ENCODE data around the gene MRGPRD.

MRGPRD gene

DNA sequence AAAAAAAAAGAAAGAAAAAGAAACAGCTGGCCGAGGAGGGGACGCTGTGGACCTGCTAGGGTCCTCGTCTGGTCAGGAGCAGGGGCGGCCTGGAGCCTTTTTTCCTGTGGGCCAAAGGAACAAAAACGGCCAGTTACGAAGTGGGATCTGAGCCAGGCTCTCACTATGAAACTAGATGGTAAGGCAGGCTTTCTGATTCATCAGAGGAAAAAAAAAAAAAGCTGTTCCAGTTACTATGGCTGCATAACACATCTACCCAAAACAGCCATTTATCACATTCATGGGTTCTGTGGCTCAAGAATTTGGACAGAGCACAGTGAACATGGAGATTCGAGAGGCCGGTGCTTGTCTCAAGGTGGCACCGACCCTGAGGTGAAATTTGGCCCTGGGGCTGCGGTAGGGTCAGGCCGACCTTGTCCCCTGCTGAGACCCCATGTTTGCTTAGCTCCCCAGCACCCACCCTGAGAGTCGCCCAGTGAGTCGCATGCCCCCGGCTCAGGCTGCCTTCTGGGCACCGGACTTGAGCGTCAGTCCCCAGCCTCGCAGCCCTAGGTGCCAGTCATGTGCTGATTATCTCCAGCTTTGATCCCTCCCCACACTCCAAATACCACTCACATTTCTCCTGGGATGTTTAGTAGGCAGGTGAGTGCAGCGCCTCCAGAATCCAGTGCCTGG lies 34.2 kb downstream of the MRGPRD start:
- DNase-seq: no peak

DNA sequence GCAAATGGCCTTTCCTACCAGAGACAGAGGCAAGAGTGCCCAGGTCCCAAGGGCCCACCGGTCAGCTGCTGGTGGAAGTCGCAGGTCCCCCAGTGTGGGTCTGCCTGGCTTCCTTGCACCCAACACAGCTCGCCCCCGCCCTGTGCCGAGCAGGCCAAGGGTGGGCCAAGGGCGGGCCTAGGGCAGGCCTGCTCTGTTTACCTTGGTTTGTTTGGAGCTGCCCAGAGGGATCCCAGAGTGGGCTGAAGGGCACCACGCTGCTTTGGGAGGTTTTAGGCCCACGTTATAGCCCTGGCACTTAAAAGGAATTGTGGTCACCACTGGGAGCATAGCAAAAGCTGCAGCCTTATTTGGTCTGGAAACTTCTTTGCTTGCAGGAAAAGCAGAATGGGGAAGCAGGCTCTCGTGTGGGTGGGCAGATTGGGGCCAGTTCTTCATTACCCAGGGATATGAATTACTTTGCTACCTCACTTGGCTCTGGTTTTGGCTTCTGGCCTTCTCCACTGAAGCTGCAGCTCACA lies 38.0 kb downstream of the MRGPRD start:
- no peak for DNase-seq

- no peak for DNase-seq
These were observed 38.6 kb downstream of the MRGPRD start for GRCh38 chr11:68942095-68942620.

DNA sequence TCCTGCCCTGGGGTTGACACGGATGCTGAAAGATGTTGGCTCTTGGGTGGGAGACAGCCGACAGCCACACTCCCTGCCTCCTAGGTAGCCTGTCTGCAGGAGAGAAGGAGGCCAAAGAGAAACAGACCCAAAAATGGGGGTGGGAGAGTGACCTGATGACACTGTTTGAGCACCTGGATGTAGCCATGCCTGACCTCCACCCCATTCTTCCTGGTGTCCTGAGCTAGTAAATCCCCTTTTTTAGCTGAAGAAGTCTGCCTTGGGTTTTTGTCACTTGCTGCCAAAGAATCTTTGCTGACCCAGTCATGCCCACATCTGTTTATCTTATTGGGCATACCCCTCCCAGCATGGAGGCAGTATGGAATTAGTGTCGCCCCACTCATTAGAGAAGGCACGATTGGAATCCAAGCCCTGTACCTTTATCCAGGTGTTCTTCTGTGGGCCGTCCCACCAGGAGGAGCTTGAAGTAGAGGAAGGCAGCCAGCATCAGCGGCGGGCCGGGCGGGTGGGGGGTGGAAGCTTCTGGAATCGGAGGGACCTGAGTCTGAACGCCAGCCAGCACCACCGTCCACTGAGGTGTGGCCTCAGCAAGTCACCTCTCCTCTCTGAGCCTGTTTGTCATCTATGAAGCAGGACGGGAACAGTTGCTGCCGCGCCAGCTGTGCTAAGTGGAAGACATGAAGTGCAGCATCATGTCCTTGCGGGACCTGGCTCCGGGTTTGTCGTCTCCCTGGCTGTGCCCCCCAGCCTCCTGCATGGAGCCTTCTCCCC lies 39.3 kb downstream of the MRGPRD start:
- no peak for DNase-seq

GRCh38 chr11:68940651-68941323 lies 40.0 kb downstream of the MRGPRD start:
- no peak for DNase-seq

GRCh38 chr11:68939583-68940555 lies 40.9 kb downstream of the MRGPRD start:
- no peak for DNase-seq

- DNase-seq: no peak
These were observed 41.8 kb downstream of the MRGPRD start for GRCh38 chr11:68938816-68939582.

DNA sequence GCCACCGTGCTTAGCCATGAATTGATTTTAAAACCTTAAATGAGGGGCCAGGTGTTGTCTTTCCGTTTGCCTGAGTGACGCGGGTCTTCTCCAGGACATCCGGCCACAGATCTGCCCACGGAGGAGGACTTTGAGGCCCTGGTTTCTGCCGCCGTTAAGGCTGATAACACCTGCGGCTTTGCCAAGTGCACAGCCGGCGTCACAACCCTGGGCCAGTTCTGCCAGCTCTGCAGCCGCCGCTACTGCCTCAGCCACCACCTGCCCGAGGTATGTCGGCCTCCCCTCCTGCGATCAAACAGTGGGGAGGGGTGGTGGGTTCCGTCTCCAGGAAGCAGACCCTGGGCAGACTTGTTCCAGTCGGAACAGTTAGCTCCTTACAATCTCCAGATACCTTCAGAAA lies 42.7 kb downstream of the MRGPRD start:
- no peak for DNase-seq

DNA sequence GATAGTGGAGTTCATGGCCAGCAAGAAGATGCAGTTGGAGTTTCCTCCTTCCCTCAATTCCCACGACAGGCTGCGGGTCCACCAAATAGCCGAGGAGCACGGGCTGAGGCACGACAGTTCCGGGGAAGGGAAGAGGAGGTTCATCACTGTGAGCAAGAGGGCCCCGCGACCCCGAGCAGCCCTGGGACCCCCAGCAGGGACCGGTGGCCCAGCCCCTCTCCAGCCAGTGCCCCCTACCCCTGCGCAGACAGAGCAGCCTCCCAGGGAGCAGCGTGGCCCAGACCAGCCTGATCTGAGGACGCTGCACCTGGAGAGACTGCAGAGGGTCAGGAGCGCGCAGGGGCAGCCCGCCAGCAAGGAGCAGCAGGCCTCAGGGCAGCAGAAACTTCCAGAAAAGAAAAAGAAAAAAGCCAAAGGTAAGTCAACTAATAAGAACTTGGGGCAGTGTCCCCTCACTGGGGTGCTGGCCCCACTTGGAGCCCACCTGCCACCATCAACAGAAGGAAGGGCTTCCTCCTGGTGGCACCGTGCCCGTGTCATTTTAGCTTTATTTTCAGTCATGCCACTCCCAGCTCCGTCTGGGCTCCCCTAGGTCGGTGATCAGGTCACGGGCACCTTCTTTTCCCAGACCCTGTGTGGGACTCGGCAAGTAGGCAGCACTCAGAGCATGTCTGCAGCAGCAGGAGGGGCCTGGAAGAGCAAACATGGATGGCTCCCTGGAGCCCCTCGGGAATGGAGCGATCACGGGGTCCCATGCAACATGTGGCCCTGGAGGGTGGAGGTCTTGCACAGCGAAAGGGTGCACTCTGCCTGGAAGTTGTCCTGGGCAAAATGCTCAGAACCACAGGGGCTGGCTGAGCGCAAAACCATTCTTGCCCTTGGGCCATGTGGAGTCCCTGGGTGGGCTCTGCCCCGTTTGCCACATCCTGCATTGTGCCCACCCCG lies 43.8 kb downstream of the MRGPRD start:
- no peak for DNase-seq

DNA sequence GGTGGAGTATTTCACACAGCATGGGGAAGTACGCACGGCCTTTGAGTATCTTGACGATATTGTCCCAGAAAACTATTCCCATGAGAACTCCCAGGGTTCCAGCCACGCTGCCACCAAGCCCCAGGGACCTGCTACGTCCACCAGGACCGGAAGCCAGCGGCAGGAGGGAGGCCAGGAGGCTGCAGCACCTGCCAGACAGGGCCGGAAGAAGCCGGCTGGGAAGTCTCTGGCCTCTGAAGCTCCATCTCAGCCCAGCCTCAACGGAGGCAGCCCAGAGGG lies 44.5 kb downstream of the MRGPRD start:
- no peak for DNase-seq

DNA sequence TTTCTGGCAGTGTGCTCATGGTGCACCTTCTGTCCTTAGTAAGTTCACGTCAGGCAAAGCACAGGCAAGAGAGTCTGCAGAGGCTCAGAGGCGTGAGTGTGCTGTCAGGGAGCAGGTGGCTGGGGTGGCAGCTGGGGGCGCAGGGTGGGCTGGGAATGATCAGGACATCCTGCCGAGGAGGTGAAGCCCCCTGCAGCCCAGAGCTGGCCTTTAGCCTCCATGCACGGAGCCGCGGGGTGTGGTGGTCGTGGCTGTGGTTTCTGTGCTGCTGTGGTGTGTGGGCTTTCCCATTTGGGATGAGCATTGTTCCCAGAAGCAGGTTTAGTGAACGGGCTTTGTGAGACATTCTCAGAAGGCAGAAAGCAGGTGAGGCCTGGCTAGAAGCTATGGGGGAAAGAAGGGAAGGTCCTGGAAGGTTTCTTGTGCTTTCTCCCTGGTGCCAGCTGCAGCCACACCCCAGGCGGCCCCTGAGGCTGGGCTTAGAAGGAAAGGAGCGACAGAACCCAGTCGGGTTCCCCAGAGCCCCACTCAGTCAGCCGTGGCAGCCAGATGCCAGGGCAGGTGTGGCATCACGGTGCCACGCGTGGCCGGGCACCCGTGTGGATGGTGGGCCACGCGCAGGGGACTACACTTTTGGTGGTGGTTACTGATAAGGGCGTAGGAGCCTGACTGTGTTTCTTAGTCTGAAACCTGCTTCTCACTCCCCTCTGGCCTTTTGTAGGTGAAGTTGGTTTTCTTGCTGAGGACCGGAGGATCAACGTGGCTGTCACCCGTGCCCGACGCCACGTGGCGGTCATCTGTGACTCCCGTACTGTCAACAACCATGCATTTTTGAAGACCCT lies 45.0 kb downstream of the MRGPRD start:
- no peak for DNase-seq

DNA sequence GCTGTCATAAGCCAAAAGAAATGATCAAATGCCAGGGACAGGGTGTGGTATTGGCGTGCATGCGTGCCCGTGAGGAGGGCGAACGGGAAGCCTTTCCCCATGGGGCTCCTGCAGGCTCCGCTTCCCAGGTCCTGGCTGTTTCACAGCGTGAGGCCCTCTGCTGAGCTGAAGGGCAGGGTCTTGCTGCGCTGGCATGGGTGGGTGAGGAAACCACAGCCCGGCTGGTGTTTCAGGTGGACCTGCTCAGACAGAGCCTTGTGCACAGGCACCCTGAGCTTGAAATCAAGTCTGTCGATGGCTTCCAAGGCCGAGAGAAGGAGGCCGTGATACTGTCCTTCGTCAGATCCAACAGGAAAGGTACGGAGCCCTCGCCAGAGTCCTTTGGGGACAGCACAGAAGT lies 45.7 kb downstream of the MRGPRD start:
- DNase-seq: no peak

DNA sequence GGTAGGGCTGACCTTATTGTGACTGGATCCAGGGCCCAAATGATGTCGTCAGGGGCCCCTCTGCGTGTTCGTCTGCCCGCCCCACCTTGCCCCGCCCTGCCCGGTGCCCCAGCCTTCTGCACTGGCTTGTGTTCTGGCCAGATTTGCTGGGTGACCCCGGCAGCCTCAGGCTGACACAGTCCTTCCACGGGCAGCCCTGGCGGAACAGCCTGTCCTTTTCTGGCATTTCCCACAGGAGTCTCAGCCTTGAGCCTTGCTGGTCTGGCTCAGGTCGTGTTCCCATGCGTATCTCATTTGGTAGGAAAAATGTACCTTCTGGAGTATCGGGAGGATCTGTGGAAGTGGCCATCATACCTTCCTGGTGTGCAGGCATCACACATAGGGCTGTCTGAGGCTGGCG lies 46.1 kb downstream of the MRGPRD start:
- no peak for DNase-seq

- no peak for DNase-seq
These were observed 46.5 kb downstream of the MRGPRD start for GRCh38 chr11:68934321-68934645.

DNA sequence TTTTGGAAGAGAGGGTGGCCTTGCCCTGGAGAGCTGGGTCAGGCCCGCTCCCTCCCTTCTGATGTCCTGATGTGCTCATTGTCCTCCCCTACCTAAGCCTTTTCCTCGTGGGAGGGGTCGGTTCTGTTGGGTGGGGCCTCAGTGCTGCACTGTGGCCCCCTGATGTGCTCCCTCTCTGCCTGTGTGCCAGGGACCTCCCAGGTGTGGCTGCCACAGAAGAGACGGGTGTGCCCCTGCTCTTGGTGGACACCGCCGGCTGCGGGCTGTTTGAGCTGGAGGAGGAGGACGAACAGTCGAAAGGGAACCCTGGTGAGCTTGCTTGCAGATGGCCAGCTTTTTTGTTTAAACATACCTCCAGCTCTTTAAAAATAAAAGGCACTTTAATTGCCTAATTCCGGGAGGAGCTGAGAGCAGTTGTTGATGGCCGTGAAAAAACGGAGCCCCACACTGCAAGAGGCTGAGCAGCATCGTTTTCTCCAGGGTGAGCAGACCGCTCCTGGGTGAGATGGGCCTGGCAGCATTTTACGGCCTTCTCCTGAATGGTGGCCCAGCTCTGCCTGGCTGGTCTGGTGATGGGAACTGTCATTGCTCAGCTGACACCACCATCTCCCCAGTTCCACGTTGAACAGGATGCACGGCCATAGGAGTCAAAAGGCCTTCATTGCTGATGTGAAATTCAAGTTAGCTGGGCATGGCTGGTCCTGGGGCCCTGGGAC lies 47.0 kb downstream of the MRGPRD start:
- no peak for DNase-seq

DNA sequence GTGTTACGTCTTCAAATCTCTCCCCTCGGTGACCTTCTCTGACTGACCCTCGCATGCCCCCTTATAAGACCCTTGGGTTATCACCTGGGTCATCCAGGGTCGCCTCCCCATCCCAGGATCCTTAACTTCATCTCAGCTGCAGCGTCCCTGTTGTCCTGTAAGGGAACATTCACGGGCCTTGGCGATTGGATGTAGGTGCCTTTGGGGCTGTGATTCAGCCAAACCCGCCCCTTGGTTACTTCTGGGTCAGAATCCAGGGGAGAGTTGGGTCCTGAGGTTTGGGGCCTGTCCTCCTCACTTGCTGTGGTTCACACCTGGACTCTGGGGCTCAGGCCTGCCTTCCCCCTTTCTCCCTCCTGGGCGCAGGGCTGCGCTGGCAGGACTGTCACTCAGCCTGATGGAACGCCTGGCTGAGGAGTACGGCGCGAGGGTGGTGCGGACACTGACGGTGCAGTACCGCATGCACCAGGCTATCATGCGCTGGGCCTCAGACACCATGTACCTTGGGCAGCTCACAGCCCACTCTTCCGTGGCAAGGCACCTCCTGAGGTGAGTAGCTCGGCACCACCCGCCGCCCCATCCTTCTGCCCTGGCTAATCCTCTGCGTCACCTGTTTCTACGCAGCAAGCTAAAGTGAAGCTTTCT lies 47.7 kb downstream of the MRGPRD start:
- no peak for DNase-seq

- DNase-seq: no peak
These were observed 48.4 kb downstream of the MRGPRD start for GRCh38 chr11:68932358-68932757.

GRCh38 chr11:68931911-68932310 lies 48.9 kb downstream of the MRGPRD start:
- no peak for DNase-seq

All from T-helper 1 cell (primary cell).